Endometrial microvascular endothelial cells (primary cell): ENCODE results near the gene UNC119B. TPM values are rescaled to one million over a fixed set of nuclear protein-coding genes. Genes with fewer than 3 reads are reported as not detected.
"Not testable (repeated sequence)": the region's sequence is repeated elsewhere in the genome, so short reads cannot be mapped to it uniquely, and the experiment has no call there.

Source experiments
- in situ Hi-C: cut with HindIII; loops from 2 replicates; pipeline ENCODE4 v1.10.0; 2017; ENCODE audit warnings: low sequenced_read_pairs, low pct_unique_long_range_greater_than_20kb; ENCODE audit errors: inconsistent ontology term
- total RNA-seq: library from RNA; depleted of rRNA; stranded (reverse); fragments of >200 nt; gene quantifications from one replicate; pipeline ENCODE4 v1.2.3, GENCODE V29; 2015; ENCODE audit errors: inconsistent ontology term

UNC119B gene
- 25.8 TPM for total RNA-seq

- in situ Hi-C loops, result loop anchor here (10.0 kb wide), 1 partner anchor 125 kb away; the partner anchor contains the start of gene POP5
Measured at GRCh38 chr12:120710031-120710804, at the start of gene UNC119B. Gene UNC119B (plus strand): TSS chr12:120710458. CDS start chr12:120710475, 17 bp downstream.

GRCh38 chr12:120661432-120661831 is 48.8 kb upstream of the UNC119B start:
- in situ Hi-C loops, result no loop called here

- in situ Hi-C loops, result no loop called here
Measured at GRCh38 chr12:120662879-120663278, 47.4 kb upstream of the UNC119B start.

- in situ Hi-C loops, result no loop called here
Measured at GRCh38 chr12:120663741-120664140, 46.5 kb upstream of the UNC119B start.

GRCh38 chr12:120666571-120667390 is 43.5 kb upstream of the UNC119B start:
- in situ Hi-C loops, result no loop called here

- in situ Hi-C loops, result no loop called here
Measured at GRCh38 chr12:120668091-120668867, 42.0 kb upstream of the UNC119B start.

GRCh38 chr12:120668868-120669840 is 41.1 kb upstream of the UNC119B start:
- in situ Hi-C loops, result no loop called here

- in situ Hi-C loops, result not testable (repeated sequence)
Measured at GRCh38 chr12:120670237-120670636, 40.0 kb upstream of the UNC119B start.

GRCh38 chr12:120670667-120671066 is 39.6 kb upstream of the UNC119B start:
- in situ Hi-C loops, result no loop called here

GRCh38 chr12:120674097-120674636 is 36.1 kb upstream of the UNC119B start:
- in situ Hi-C loops, result no loop called here

- in situ Hi-C loops, result no loop called here
Measured at GRCh38 chr12:120677765-120678473, 32.3 kb upstream of the UNC119B start.

GRCh38 chr12:120678572-120678971 is 31.7 kb upstream of the UNC119B start:
- in situ Hi-C loops, result no loop called here

GRCh38 chr12:120680165-120680738 is 30.0 kb upstream of the UNC119B start:
- in situ Hi-C loops, result no loop called here

- in situ Hi-C loops, result no loop called here
Measured at GRCh38 chr12:120684523-120684932, 25.7 kb upstream of the UNC119B start.

- in situ Hi-C loops, result no loop called here
Measured at GRCh38 chr12:120685522-120685921, 24.7 kb upstream of the UNC119B start.

- in situ Hi-C loops, result no loop called here
Measured at GRCh38 chr12:120686151-120686689, 24.0 kb upstream of the UNC119B start.
